Body of pancreas (tissue), 4 donors: ENCODE results near the gene GRIP2. TPM values are rescaled to one million over a fixed set of nuclear protein-coding genes. Genes with fewer than 3 reads are reported as not detected.

Experiments
- ATAC-seq: fragments of 150-250 bp; one replicate; pipeline ENCODE4 v1.9.1; 2016
- DNase-seq, 4 donors: peaks; one replicate each; pipeline ENCODE4 v3.0.0-alpha.2; 2019
- H3K27ac ChIP-seq, 4 donors: fragments of 200-600 bp; sonication (generic); 1 replicate in 3 of 4; 2 replicates in 1 of 4; pipeline versions ENCODE4 v1.5.1 to v1.6.1; 2016 to 2019; ENCODE audit warnings: mild to moderate bottlenecking in 1 of 4, mixed read lengths in 1 of 4, moderate library complexity in 1 of 4
- H3K27me3 ChIP-seq, 2 donors: fragments of 200-600 bp; sonication (generic); one replicate each; pipeline ENCODE4 v1.6.0; 2016; ENCODE audit warnings: mild to moderate bottlenecking in 1 of 2
- H3K36me3 ChIP-seq, 2 donors: fragments of 200-600 bp; sonication (generic); replicated peaks in 1 of 2; 2 replicates each; pipeline ENCODE4 v1.5.1; 2016; ENCODE audit warnings: low read depth in 2 of 2; ENCODE audit not compliant: insufficient read depth in 1 of 2
- H3K4me1 ChIP-seq: fragments of 200-600 bp; sonication (generic); one replicate; pipeline ENCODE4 v1.6.0; 2016
- H3K4me3 ChIP-seq, 2 donors: fragments of 200-600 bp; sonication (generic); 1 replicate in 1 of 2; 2 replicates in 1 of 2; pipeline ENCODE4 v1.5.1; 2016 to 2019
- H3K9me3 ChIP-seq, 3 donors: fragments of 200-600 bp; sonication (generic); 1 replicate in 2 of 3; 2 replicates in 1 of 3; pipeline ENCODE4 v1.5.1; 2016
- CTCF ChIP-seq, 7 experiments: fragments of 450-650 bp in 4 of 7; fragments of 200-600 bp in 3 of 7; sonication (generic) in 3 of 7; IDR thresholded peaks; one replicate each; pipeline ENCODE4 v1.5.1; 2016 to 2019; ENCODE audit warnings: antibody characterized with exemption in 7 of 7
- POLR2A ChIP-seq, 3 donors: fragments of 450-650 bp; IDR thresholded peaks; one replicate each; pipeline ENCODE4 v1.6.1; 2016; ENCODE audit warnings: antibody characterized with exemption in 3 of 3, mild to moderate bottlenecking in 2 of 3
- WGBS, 2 donors: methylation state at CpG; one replicate each; pipeline ENCODE4 v1.1.5; 2017; 5-methylcytosine and 5-hydroxymethylcytosine counted together
- intact Hi-C: fragments of 100-400 bp; cut with DNase I; formaldehyde crosslinking; loops from one replicate; pipeline ENCODE4 v1.15.1; 2023
- total RNA-seq, 2 donors: library from RNA; depleted of rRNA; stranded (reverse); fragments of >200 nt; gene quantifications; one replicate each; pipeline ENCODE4 v1.1.0, GENCODE V29; 2016

Gene GRIP2
- total RNA-seq, 2 donors from 2014 or later, result 0.26 to 0.99 TPM

DNA sequence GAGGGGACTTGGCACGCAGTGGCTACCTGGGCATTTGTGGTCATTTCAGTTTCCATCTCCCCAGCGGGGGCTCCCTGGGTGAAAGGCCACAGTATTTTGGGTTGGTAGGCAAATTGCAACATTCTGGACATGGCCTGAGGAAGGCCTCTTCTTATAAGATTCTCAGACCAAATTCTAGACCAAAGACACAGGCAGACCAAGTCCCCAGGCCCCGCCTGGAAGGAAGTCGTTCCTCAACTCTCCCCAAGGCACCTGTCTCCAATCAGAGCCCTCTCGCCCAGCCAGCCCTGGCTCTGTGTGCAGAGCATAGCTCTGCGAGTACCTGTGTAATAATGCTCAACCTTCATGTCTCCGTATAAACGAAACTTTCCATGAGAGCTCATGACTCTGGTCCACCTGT lies 53.1 kb downstream of the GRIP2 start:
- ATAC-seq, result no peak
- Histone ChIP-seq H3K27me3 (no peaks in the 10 kb centered on the region), H3K27ac (no peak overlapping the region), H3K4me1 (no peaks in the 10 kb centered on the region), H3K9me3 (no peaks in the 10 kb centered on the region), H3K4me3 (no peak overlapping the region), H3K36me3 (no peaks in the 10 kb centered on the region)
- WGBS, 2 donors, result 77 to 79% methylated on average over 8 of the region's 8 CpGs
- intact Hi-C loops, result no loop called here
- no peak for DNase-seq
- TF ChIP-seq CTCF (IDR thresholded peaks at IDR 0.05) (no peak), POLR2A (IDR thresholded peaks at IDR 0.05) (no peak)

- no peak for TF ChIP-seq POLR2A (IDR thresholded peaks at IDR 0.05)
- H3K4me3 ChIP-seq, result no peak overlapping the region
- H3K27me3 ChIP-seq, result no peaks in the 10 kb centered on the region
- H3K36me3 ChIP-seq, result no peaks in the 10 kb centered on the region
- ATAC-seq (no peak), DNase-seq (no peak)
- intact Hi-C loops, result no loop called here
- H3K27ac ChIP-seq, result no peak overlapping the region
- WGBS, 2 donors, result 77 to 88% methylated on average over 5 of the region's 5 CpGs
- no peaks in the 10 kb centered on the region for H3K4me1 ChIP-seq
- no peaks in the 10 kb centered on the region for H3K9me3 ChIP-seq
Observed at GRCh38 chr3:14486460-14486859, 53.7 kb downstream of the GRIP2 start.

GRCh38 chr3:14485981-14486380 lies 54.2 kb downstream of the GRIP2 start:
- WGBS, 2 donors, result 50 to 71% methylated on average over 3 of the region's 3 CpGs
- ATAC-seq (no peak), DNase-seq (no peak)
- no peaks in the 10 kb centered on the region for H3K27me3 ChIP-seq
- no peaks in the 10 kb centered on the region for H3K4me1 ChIP-seq
- TF ChIP-seq POLR2A (IDR thresholded peaks at IDR 0.05) (no peak), CTCF (IDR thresholded peaks at IDR 0.05) (no peak)
- H3K9me3 ChIP-seq, result no peaks in the 10 kb centered on the region
- no peak overlapping the region for H3K27ac ChIP-seq
- intact Hi-C loops, result no loop called here
- no peak overlapping the region for H3K4me3 ChIP-seq
- H3K36me3 ChIP-seq, result no peaks in the 10 kb centered on the region

- Histone ChIP-seq H3K27me3 (no peaks in the 10 kb centered on the region), H3K4me1 (no peaks in the 10 kb centered on the region), H3K27ac (no peak overlapping the region), H3K36me3 (no peaks in the 10 kb centered on the region), H3K9me3 (no peaks in the 10 kb centered on the region), H3K4me3 (no peak overlapping the region)
- intact Hi-C loops, result no loop called here
- 77 to 80% methylated on average over 17 of the region's 17 CpGs for WGBS, 2 donors
- DNase-seq (no peak), ATAC-seq (no peak)
- no peak for TF ChIP-seq CTCF (IDR thresholded peaks at IDR 0.05)
- no peak for TF ChIP-seq POLR2A (IDR thresholded peaks at IDR 0.05)
Observed at GRCh38 chr3:14484741-14485140, 55.4 kb downstream of the GRIP2 start.

GRCh38 chr3:14483286-14483685 lies 56.9 kb downstream of the GRIP2 start:
- no peak for ATAC-seq
- WGBS, 2 donors, result 75 to 80% methylated on average over 1 of the region's 1 CpG
- Histone ChIP-seq H3K4me1 (no peaks in the 10 kb centered on the region), H3K4me3 (no peak overlapping the region), H3K27me3 (no peaks in the 10 kb centered on the region), H3K27ac (no peak overlapping the region), H3K36me3 (no peaks in the 10 kb centered on the region), H3K9me3 (no peaks in the 10 kb centered on the region)
- intact Hi-C loops, result no loop called here
- TF ChIP-seq CTCF (IDR thresholded peaks at IDR 0.05) (no peak), POLR2A (IDR thresholded peaks at IDR 0.05) (no peak)
- DNase-seq, result no peak
